ENCODE results near the gene CEP128.

The CEP128 gene

DNA sequence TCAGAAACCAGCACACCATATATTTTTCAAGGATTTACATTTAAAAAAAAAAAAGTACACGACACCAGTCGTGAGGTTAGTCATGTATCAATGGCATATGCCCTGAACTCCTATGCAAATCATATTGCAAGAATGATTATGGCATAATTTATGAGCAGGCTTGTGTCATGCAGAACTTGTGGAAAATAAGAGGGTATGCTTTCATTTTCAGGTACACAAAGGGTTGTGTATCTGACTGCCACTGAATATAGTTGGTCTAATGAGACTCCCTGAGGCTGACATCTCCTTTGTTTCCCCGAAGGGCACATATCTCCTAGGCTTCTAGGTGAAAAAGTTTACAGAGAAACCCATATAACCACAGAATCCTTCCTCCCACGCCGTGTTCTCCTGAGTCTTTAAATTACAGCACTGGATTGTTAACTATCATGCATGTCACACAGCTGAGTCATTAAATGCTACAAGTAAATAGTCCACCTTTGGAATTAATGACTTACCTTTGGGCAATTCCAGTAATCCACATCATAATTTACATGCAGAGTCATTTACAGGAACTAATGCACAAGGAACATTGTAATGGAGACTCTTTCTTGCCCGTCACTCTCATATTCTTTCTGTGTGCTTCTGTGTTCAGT, 373.5 kb downstream of the CEP128 start:
- Histone ChIP-seq H3K36me3 (ENCODE audit: control insufficient read depth, low read length) (no peaks in the 10 kb centered on the region), H4K20me1 (ENCODE audit: control insufficient read depth, insufficient read depth, low read depth, low read length) (no peaks in the 10 kb centered on the region), H3F3A (ENCODE audit: control insufficient read depth, insufficient read depth) (no peaks in the 10 kb centered on the region), H3K79me2 (ENCODE audit: control insufficient read depth, low read length) (no peaks in the 10 kb centered on the region), H3K4me3 (ENCODE audit: low read length) (no peak overlapping the region), H3K4me2 (ENCODE audit: low read length) (no peak overlapping the region), H3K27ac (ENCODE audit: low read depth, low read length) (no peak overlapping the region), H3K27me3 (ENCODE audit: control insufficient read depth, low read length) (no peaks in the 10 kb centered on the region), H3K4me1 (ENCODE audit: control insufficient read depth, low read length) (no peaks in the 10 kb centered on the region), H3K9me3 (ENCODE audit: control insufficient read depth, insufficient read depth, low read length) (no peaks in the 10 kb centered on the region), H3K9me2 (replicated peaks; ENCODE audit: control insufficient read depth, low read length) (no peaks in the 10 kb centered on the region)
- TF ChIP-seq, protein P1, sequence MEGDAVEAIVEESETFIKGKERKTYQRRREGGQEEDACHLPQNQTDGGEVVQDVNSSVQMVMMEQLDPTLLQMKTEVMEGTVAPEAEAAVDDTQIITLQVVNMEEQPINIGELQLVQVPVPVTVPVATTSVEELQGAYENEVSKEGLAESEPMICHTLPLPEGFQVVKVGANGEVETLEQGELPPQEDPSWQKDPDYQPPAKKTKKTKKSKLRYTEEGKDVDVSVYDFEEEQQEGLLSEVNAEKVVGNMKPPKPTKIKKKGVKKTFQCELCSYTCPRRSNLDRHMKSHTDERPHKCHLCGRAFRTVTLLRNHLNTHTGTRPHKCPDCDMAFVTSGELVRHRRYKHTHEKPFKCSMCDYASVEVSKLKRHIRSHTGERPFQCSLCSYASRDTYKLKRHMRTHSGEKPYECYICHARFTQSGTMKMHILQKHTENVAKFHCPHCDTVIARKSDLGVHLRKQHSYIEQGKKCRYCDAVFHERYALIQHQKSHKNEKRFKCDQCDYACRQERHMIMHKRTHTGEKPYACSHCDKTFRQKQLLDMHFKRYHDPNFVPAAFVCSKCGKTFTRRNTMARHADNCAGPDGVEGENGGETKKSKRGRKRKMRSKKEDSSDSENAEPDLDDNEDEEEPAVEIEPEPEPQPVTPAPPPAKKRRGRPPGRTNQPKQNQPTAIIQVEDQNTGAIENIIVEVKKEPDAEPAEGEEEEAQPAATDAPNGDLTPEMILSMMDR (IDR thresholded peaks at IDR 0.05; ENCODE audit: low read depth, low read length, poor library complexity, severe bottlenecking) = no peak
- no peak for TF ChIP-seq EZH2phosphoT487 (IDR thresholded peaks at IDR 0.05; ENCODE audit: borderline replicate concordance, low read length)

DNA sequence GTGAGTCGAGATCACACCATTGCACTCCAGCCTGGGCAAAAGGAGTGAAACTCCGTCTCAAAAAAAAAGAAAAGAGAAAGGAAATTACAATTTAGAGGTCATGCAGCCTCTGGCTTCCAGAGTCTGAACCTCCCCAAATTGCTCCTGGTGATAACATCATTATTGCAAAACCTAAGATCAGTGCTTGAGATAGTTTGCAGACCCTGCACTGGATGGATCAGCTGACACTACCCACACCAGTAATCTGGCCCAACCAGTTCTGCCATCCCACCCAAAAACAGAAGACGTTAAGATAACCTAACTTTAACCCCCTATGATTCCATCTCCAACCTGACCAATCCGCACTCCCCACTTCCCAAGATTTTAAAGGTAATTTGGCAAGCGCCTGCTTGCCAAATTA, 376.5 kb downstream of the CEP128 start:
- H4K20me1 ChIP-seq (ENCODE audit: control insufficient read depth, insufficient read depth, low read depth, low read length) = no peaks in the 10 kb centered on the region
- H3K4me3 ChIP-seq (ENCODE audit: low read length) = no peak overlapping the region
- no peaks in the 10 kb centered on the region for H3K9me3 ChIP-seq (ENCODE audit: control insufficient read depth, insufficient read depth, low read length)
- H3K79me2 ChIP-seq (ENCODE audit: control insufficient read depth, low read length) = no peaks in the 10 kb centered on the region
- H3F3A ChIP-seq (ENCODE audit: control insufficient read depth, insufficient read depth) = no peaks in the 10 kb centered on the region
- TF ChIP-seq, protein P1 (IDR thresholded peaks at IDR 0.05; ENCODE audit: low read depth, low read length, poor library complexity, severe bottlenecking) = no peak
- no peak for TF ChIP-seq EZH2phosphoT487 (IDR thresholded peaks at IDR 0.05; ENCODE audit: borderline replicate concordance, low read length)
- H3K27me3 ChIP-seq (ENCODE audit: control insufficient read depth, low read length) = no peaks in the 10 kb centered on the region
- no peaks in the 10 kb centered on the region for H3K9me2 ChIP-seq (replicated peaks; ENCODE audit: control insufficient read depth, low read length)
- no peaks in the 10 kb centered on the region for H3K36me3 ChIP-seq (ENCODE audit: control insufficient read depth, low read length)
- no peaks in the 10 kb centered on the region for H3K4me1 ChIP-seq (ENCODE audit: control insufficient read depth, low read length)
- H3K4me2 ChIP-seq (ENCODE audit: low read length) = no peak overlapping the region
- no peak overlapping the region for H3K27ac ChIP-seq (ENCODE audit: low read depth, low read length)

DNA sequence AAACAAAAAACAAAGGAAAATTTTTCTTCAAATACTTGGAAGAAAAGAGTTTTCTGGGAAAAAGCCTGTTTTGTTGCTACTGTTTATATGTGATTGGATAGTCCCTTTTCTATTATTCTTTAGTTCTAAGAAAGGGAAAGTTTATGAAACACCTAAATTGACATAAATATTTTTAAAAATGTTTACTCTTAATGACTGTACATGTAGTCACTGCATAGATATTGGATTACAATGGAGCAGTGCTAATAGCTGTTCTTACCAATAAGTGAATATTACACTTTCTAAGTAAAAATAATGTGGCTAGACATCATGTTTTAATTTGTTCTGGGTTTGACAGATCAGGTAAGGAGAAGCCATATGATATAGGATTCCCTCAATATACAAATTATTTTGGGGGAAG, 377.5 kb downstream of the CEP128 start:
- no peak for TF ChIP-seq EZH2phosphoT487 (IDR thresholded peaks at IDR 0.05; ENCODE audit: borderline replicate concordance, low read length)
- TF ChIP-seq, protein P1 (IDR thresholded peaks at IDR 0.05; ENCODE audit: low read depth, low read length, poor library complexity, severe bottlenecking) = no peak
- Histone ChIP-seq H3K4me1 (ENCODE audit: control insufficient read depth, low read length) (no peaks in the 10 kb centered on the region), H3K4me3 (ENCODE audit: low read length) (no peak overlapping the region), H3K27me3 (ENCODE audit: control insufficient read depth, low read length) (no peaks in the 10 kb centered on the region), H3K36me3 (ENCODE audit: control insufficient read depth, low read length) (no peaks in the 10 kb centered on the region), H3K27ac (ENCODE audit: low read depth, low read length) (no peak overlapping the region), H4K20me1 (ENCODE audit: control insufficient read depth, insufficient read depth, low read depth, low read length) (no peaks in the 10 kb centered on the region), H3K9me3 (ENCODE audit: control insufficient read depth, insufficient read depth, low read length) (no peaks in the 10 kb centered on the region), H3K79me2 (ENCODE audit: control insufficient read depth, low read length) (no peaks in the 10 kb centered on the region), H3K9me2 (replicated peaks; ENCODE audit: control insufficient read depth, low read length) (no peaks in the 10 kb centered on the region), H3K4me2 (ENCODE audit: low read length) (no peak overlapping the region), H3F3A (ENCODE audit: control insufficient read depth, insufficient read depth) (no peaks in the 10 kb centered on the region)
